ENCODE data around the gene CCDC112. TPM values are rescaled to one million over a fixed set of nuclear protein-coding genes. Genes with fewer than 3 reads are reported as not detected.

The CCDC112 gene
- total and polyA plus RNA-seq, 2 of the 4 experiments (the other 2 are of a cell fraction) = 2.0 to 2.3 TPM

- TF ChIP-seq USF2 (IDR thresholded peaks at IDR 0.05; ENCODE audit: low read depth, low read length) = no peak
- no peak for TF ChIP-seq SMC3 (IDR thresholded peaks at IDR 0.05; ENCODE audit: low read depth, low read length)
- TF ChIP-seq, protein P1, sequence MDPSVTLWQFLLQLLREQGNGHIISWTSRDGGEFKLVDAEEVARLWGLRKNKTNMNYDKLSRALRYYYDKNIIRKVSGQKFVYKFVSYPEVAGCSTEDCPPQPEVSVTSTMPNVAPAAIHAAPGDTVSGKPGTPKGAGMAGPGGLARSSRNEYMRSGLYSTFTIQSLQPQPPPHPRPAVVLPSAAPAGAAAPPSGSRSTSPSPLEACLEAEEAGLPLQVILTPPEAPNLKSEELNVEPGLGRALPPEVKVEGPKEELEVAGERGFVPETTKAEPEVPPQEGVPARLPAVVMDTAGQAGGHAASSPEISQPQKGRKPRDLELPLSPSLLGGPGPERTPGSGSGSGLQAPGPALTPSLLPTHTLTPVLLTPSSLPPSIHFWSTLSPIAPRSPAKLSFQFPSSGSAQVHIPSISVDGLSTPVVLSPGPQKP (IDR thresholded peaks at IDR 0.05; ENCODE audit: borderline replicate concordance, low read depth, low read length) = no peak
- no peak for TF ChIP-seq CHD1 (IDR thresholded peaks at IDR 0.05; ENCODE audit: low read depth, low read length)
Observed at GRCh38 chr5:115296124-115297022, at the start of gene CCDC112 (continued).

Data from IMR-90 (cell line).